Measurements from ENCODE around the gene HTN1. TPM values are rescaled to one million over a fixed set of nuclear protein-coding genes. Genes with fewer than 3 reads are reported as not detected.
"Not testable (repeated sequence)": the region's sequence is repeated elsewhere in the genome, so short reads cannot be mapped to it uniquely, and the experiment has no call there.

HTN1 gene
- not detected for polyA plus RNA-seq

DNA sequence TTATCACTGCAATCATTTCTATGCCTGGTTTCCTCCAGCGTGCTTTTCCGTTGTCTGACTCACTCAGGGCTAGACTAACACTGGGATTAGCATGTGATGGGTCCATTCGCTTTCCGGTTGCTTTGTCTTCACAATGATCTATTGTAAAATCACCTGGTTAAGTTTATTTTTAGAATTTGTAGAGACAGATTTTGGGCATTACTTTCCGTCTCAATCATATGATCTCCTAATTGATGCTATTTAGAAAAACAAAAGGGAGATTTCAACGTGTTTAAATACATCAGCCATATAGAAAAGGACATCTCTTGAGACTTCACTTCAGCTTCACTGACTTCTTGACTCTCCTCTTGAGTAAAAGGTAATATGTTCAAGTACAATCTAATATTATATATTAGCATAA is at the start of gene HTN1:
Gene HTN1 (plus strand): TSS at position 301 of the 400 bp plus-strand sequence. CDS start 2,639 bp downstream, outside the sequence.
- H3K27ac ChIP-seq (ENCODE audit: low read depth in 2 of 2, low read length in 1 of 2); H3K27me3 ChIP-seq (ENCODE audit: control insufficient read depth in 1 of 2, insufficient read depth in 2 of 2, low read length in 2 of 2); H3K4me3 ChIP-seq (ENCODE audit: low read depth in 1 of 2, low read length in 2 of 2); H3K9me3 ChIP-seq (ENCODE audit: control insufficient read depth in 2 of 2, insufficient read depth in 1 of 2, low read depth in 1 of 2, low read length in 1 of 2); H3K36me3 ChIP-seq (ENCODE audit: control insufficient read depth in 2 of 2, insufficient read depth in 2 of 2, low read length in 1 of 2); H3K4me1 ChIP-seq (ENCODE audit: control insufficient read depth in 2 of 2, insufficient read depth in 2 of 2, low read length in 1 of 2): not testable (repeated sequence)
- WGBS, 2 donors = 73 to 78% methylated on average over 4 to 5 of the region's 6 CpGs

DNA sequence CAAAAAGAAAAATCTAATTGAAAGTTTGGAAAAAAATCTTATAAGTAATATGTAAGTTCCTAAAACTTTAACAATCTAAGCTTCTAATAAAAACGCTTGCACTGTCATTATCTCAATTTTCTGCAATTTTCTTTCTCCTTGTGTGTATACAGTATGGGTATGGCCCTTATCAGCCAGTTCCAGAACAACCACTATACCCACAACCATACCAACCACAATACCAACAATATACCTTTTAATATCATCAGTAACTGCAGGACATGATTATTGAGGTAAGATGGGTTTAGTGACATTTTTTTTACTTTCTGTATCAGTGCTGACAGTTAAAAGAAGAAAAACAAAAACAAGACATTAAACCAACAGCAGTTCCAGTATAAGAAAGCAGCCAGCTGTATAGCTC is 49.5 kb upstream of the HTN1 start:
- Histone ChIP-seq H3K27me3 (ENCODE audit: control insufficient read depth in 1 of 2, insufficient read depth in 2 of 2, low read length in 2 of 2) (no peaks in the 10 kb centered on the region), H3K36me3 (ENCODE audit: control insufficient read depth in 2 of 2, insufficient read depth in 2 of 2, low read length in 1 of 2) (no peaks in the 10 kb centered on the region), H3K9me3 (ENCODE audit: control insufficient read depth in 2 of 2, insufficient read depth in 1 of 2, low read depth in 1 of 2, low read length in 1 of 2) (no peaks in the 10 kb centered on the region), H3K27ac (ENCODE audit: low read depth in 2 of 2, low read length in 1 of 2) (no peak overlapping the region), H3K4me1 (ENCODE audit: control insufficient read depth in 2 of 2, insufficient read depth in 2 of 2, low read length in 1 of 2) (no peaks in the 10 kb centered on the region), H3K4me3 (ENCODE audit: low read depth in 1 of 2, low read length in 2 of 2) (no peak overlapping the region)
- 88% methylated on average over 1 of the region's 1 CpG for WGBS, 2 donors

DNA sequence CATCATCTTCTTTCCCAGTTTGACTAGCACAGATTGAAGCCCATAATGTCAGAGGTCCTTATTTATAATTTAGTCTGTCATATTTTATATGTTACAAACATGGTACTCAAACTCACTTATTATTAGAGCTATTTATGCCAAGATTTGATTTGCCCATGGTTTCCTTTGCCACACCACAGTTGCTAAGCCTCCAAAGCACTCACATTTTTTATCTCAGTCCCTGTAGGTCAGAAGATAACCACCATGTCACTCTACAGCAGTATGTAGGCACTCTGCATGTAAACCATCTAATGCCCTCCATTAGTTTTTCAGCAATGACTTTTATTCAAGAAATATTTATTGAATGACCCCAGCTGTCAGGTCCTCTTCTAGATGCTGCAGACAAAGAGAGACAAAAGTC is 47.7 kb upstream of the HTN1 start:
- Histone ChIP-seq H3K27ac (ENCODE audit: low read depth in 2 of 2, low read length in 1 of 2) (no peak overlapping the region), H3K4me3 (ENCODE audit: low read depth in 1 of 2, low read length in 2 of 2) (no peak overlapping the region), H3K27me3 (ENCODE audit: control insufficient read depth in 1 of 2, insufficient read depth in 2 of 2, low read length in 2 of 2) (no peaks in the 10 kb centered on the region), H3K9me3 (ENCODE audit: control insufficient read depth in 2 of 2, insufficient read depth in 1 of 2, low read depth in 1 of 2, low read length in 1 of 2) (no peaks in the 10 kb centered on the region), H3K4me1 (ENCODE audit: control insufficient read depth in 2 of 2, insufficient read depth in 2 of 2, low read length in 1 of 2) (no peaks in the 10 kb centered on the region), H3K36me3 (ENCODE audit: control insufficient read depth in 2 of 2, insufficient read depth in 2 of 2, low read length in 1 of 2) (no peaks in the 10 kb centered on the region)

DNA sequence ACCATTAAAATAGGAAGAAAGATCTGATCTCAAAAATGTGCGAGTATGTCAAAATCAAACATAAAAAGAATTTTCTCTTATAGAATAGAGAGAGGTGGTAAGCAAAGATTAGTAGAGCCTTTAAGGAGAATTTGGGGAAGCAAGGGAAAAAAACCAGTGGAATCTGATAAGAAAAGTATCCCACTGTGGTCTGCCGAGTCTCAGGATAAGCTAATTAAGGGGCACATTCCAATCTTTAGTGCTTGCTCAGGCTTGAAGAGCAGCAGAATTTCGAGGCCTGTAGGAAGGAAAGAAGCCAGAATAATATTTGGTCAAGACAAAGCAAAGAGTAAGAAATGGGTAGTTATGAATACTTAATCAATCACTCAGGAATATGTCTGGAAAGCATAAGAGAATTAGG is 41.5 kb upstream of the HTN1 start:
- H3K27ac ChIP-seq (ENCODE audit: low read depth in 2 of 2, low read length in 1 of 2) = no peak overlapping the region
- H3K36me3 ChIP-seq (ENCODE audit: control insufficient read depth in 2 of 2, insufficient read depth in 2 of 2, low read length in 1 of 2) = no peaks in the 10 kb centered on the region
- H3K4me1 ChIP-seq (ENCODE audit: control insufficient read depth in 2 of 2, insufficient read depth in 2 of 2, low read length in 1 of 2) = no peaks in the 10 kb centered on the region
- no peaks in the 10 kb centered on the region for H3K27me3 ChIP-seq (ENCODE audit: control insufficient read depth in 1 of 2, insufficient read depth in 2 of 2, low read length in 2 of 2)
- H3K4me3 ChIP-seq (ENCODE audit: low read depth in 1 of 2, low read length in 2 of 2) = no peak overlapping the region
- H3K9me3 ChIP-seq (ENCODE audit: control insufficient read depth in 2 of 2, insufficient read depth in 1 of 2, low read depth in 1 of 2, low read length in 1 of 2) = no peaks in the 10 kb centered on the region
- WGBS, 2 donors = 52 to 54% methylated on average over 3 of the region's 3 CpGs

DNA sequence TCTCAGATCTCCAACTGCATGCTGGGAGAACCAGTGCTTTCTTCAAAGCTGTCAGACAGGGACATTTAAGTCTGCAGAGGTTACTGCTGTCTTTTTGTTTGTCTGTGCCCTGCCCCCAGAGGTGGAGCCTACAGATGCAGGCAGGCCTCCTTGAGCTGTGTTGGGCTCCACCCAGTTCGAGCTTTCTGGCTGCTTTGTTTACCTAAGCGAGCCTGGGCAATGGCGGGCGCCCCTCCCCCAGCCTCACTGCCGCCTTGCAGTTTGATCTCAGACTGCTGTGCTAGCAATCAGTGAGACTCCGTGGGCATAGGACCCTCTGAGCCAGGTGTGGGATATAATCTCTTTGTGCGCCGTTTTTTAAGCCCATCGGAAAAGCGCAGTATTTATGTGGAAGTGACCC is 31.2 kb upstream of the HTN1 start:
- not testable (repeated sequence) for H3K36me3 ChIP-seq (ENCODE audit: control insufficient read depth in 2 of 2, insufficient read depth in 2 of 2, low read length in 1 of 2); H3K9me3 ChIP-seq (ENCODE audit: control insufficient read depth in 2 of 2, insufficient read depth in 1 of 2, low read depth in 1 of 2, low read length in 1 of 2); H3K4me3 ChIP-seq (ENCODE audit: low read depth in 1 of 2, low read length in 2 of 2); H3K27ac ChIP-seq (ENCODE audit: low read depth in 2 of 2, low read length in 1 of 2); H3K27me3 ChIP-seq (ENCODE audit: control insufficient read depth in 1 of 2, insufficient read depth in 2 of 2, low read length in 2 of 2); H3K4me1 ChIP-seq (ENCODE audit: control insufficient read depth in 2 of 2, insufficient read depth in 2 of 2, low read length in 1 of 2)
- 68 to 83% methylated on average over 7 to 10 of the region's 10 CpGs for WGBS, 2 donors

DNA sequence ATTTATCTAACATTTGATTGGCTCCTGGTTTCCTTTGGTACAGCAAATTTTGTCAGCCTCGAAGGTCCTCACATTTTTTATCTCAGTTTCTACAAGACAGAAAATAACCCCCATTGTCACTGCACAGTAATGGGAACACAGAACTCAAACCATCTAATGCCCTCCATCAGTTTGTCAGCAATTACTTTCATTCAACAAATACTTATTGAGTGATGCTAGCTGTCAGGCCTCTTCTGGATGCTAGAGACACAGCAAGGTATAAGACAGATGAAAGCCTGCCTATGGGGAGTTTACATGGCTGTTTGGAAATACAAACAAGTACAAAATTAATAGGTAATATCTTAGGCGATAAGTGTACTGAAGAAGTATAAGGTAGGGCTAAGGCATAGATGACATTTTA is 27.0 kb upstream of the HTN1 start:
- no peaks in the 10 kb centered on the region for H3K36me3 ChIP-seq (ENCODE audit: control insufficient read depth in 2 of 2, insufficient read depth in 2 of 2, low read length in 1 of 2)
- H3K27ac ChIP-seq (ENCODE audit: low read depth in 2 of 2, low read length in 1 of 2) = no peak overlapping the region
- no peak overlapping the region for H3K4me3 ChIP-seq (ENCODE audit: low read depth in 1 of 2, low read length in 2 of 2)
- no peaks in the 10 kb centered on the region for H3K4me1 ChIP-seq (ENCODE audit: control insufficient read depth in 2 of 2, insufficient read depth in 2 of 2, low read length in 1 of 2)
- no peaks in the 10 kb centered on the region for H3K27me3 ChIP-seq (ENCODE audit: control insufficient read depth in 1 of 2, insufficient read depth in 2 of 2, low read length in 2 of 2)
- H3K9me3 ChIP-seq (ENCODE audit: control insufficient read depth in 2 of 2, insufficient read depth in 1 of 2, low read depth in 1 of 2, low read length in 1 of 2) = no peaks in the 10 kb centered on the region
- 83 to 85% methylated on average over 2 of the region's 2 CpGs for WGBS, 2 donors

DNA sequence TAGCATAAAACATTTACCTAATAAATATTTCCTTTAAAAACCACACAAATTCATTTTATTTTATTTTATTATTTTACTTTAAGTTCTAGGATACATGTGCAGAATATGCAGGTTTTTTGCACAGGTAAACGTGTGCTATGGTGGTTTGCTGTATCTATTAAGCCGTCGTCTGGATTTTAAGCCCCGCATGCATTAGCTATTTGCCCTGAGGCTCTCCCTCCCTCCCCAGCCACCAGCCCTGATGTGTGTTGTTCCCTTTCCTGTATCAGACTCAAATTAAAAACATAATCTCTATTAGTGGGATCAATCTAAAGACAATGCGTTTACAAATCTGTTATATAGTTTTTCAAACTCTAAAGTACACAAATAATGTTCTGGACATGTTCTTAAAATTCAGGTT is 23.2 kb upstream of the HTN1 start:
- Histone ChIP-seq H3K4me1 (ENCODE audit: control insufficient read depth in 2 of 2, insufficient read depth in 2 of 2, low read length in 1 of 2) (no peaks in the 10 kb centered on the region), H3K4me3 (ENCODE audit: low read depth in 1 of 2, low read length in 2 of 2) (no peak overlapping the region), H3K27ac (ENCODE audit: low read depth in 2 of 2, low read length in 1 of 2) (no peak overlapping the region), H3K9me3 (ENCODE audit: control insufficient read depth in 2 of 2, insufficient read depth in 1 of 2, low read depth in 1 of 2, low read length in 1 of 2) (no peaks in the 10 kb centered on the region), H3K36me3 (ENCODE audit: control insufficient read depth in 2 of 2, insufficient read depth in 2 of 2, low read length in 1 of 2) (no peaks in the 10 kb centered on the region), H3K27me3 (ENCODE audit: control insufficient read depth in 1 of 2, insufficient read depth in 2 of 2, low read length in 2 of 2) (no peaks in the 10 kb centered on the region)
- 77 to 78% methylated on average over 5 of the region's 5 CpGs for WGBS, 2 donors

DNA sequence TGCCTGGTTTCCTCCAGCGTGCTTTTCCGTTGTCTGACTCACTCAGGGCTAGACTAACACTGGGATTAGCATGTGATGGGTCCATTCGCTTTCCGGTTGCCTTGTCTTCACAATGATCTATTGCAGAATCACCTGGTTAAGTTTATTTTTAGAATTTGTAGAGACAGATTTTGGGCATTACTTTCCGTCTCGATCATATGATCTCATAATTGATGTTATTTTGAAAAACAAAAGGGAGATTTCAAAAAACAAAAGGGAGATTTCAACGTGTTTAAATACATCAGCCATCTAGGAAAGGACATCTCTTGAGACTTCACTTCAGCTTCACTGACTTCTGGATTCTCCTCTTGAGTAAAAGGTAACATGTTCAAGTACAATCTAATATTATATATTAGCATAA is 22.1 kb upstream of the HTN1 start, which contains the start of gene HTN3:
Gene HTN3 (plus strand): TSS at position 301 of the 400 bp plus-strand sequence. CDS start 2,282 bp downstream, outside the sequence.
- H3K4me3 ChIP-seq (ENCODE audit: low read depth in 1 of 2, low read length in 2 of 2); H3K27me3 ChIP-seq (ENCODE audit: control insufficient read depth in 1 of 2, insufficient read depth in 2 of 2, low read length in 2 of 2); H3K27ac ChIP-seq (ENCODE audit: low read depth in 2 of 2, low read length in 1 of 2); H3K4me1 ChIP-seq (ENCODE audit: control insufficient read depth in 2 of 2, insufficient read depth in 2 of 2, low read length in 1 of 2); H3K36me3 ChIP-seq (ENCODE audit: control insufficient read depth in 2 of 2, insufficient read depth in 2 of 2, low read length in 1 of 2); H3K9me3 ChIP-seq (ENCODE audit: control insufficient read depth in 2 of 2, insufficient read depth in 1 of 2, low read depth in 1 of 2, low read length in 1 of 2): not testable (repeated sequence)
- 80 to 81% methylated on average over 5 to 6 of the region's 7 CpGs for WGBS, 2 donors

DNA sequence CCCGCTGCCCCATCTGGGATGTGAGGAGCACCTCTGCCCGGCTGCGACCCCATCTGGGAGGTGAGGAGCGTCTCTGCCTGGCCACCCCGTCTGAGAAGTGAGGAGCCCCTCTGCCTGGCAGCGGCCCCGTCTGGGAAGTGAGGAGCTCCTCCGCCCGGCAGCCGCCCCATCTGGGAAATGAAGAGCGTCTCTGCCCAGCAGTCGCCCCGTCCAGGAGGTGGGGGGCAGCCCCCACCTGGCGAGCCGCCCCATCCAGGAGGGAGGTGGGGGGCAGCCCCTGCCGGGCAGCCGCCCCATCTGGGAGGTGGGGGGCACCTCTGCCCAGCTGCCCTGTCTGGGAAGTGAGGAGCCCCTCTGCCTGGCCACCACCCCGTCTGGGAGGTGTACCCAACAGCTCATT is 12.7 kb upstream of the HTN1 start:
- not testable (repeated sequence) for H3K27me3 ChIP-seq (ENCODE audit: control insufficient read depth in 1 of 2, insufficient read depth in 2 of 2, low read length in 2 of 2); H3K4me1 ChIP-seq (ENCODE audit: control insufficient read depth in 2 of 2, insufficient read depth in 2 of 2, low read length in 1 of 2); H3K4me3 ChIP-seq (ENCODE audit: low read depth in 1 of 2, low read length in 2 of 2); H3K9me3 ChIP-seq (ENCODE audit: control insufficient read depth in 2 of 2, insufficient read depth in 1 of 2, low read depth in 1 of 2, low read length in 1 of 2); H3K27ac ChIP-seq (ENCODE audit: low read depth in 2 of 2, low read length in 1 of 2); H3K36me3 ChIP-seq (ENCODE audit: control insufficient read depth in 2 of 2, insufficient read depth in 2 of 2, low read length in 1 of 2)
- WGBS, 2 donors = 90 to 91% methylated on average over 18 of the region's 18 CpGs

DNA sequence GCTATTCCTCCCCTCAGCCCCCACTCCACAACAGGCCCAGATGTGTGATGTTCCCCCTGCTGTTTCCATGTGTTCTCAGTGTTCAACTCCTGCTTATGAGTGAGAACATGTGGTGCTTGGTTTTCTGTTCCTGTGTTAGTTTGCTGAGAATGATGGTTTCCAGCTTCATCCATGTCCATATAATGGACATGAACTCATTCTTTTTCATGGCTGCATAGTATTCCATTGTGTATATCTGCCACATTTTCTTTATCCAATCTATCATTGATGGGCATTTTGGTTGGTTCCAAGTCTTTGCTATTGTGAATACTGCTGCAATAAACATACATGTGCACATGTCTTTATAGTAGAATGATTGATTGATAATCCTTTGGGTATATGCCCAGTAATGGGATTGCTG is 10.3 kb upstream of the HTN1 start:
- not testable (repeated sequence) for H3K9me3 ChIP-seq (ENCODE audit: control insufficient read depth in 2 of 2, insufficient read depth in 1 of 2, low read depth in 1 of 2, low read length in 1 of 2); H3K4me1 ChIP-seq (ENCODE audit: control insufficient read depth in 2 of 2, insufficient read depth in 2 of 2, low read length in 1 of 2); H3K27ac ChIP-seq (ENCODE audit: low read depth in 2 of 2, low read length in 1 of 2); H3K36me3 ChIP-seq (ENCODE audit: control insufficient read depth in 2 of 2, insufficient read depth in 2 of 2, low read length in 1 of 2); H3K4me3 ChIP-seq (ENCODE audit: low read depth in 1 of 2, low read length in 2 of 2); H3K27me3 ChIP-seq (ENCODE audit: control insufficient read depth in 1 of 2, insufficient read depth in 2 of 2, low read length in 2 of 2)

Data from esophagus (tissue), 2 donors.